HUDEP-2 (cell line): ENCODE measurements around the gene CHST11.

ENCODE experiments used
- DNase-seq, 76 experiments: peaks; one replicate each; lab custom pipeline; 2025; ENCODE audit not compliant: unreplicated experiment in 76 of 76; lab: John Stamatoyannopoulos, UW

CHST11 gene

GRCh38 chr12:104499668-104500332 lies 43.1 kb downstream of the CHST11 start:
- DNase-seq = no peak

DNA sequence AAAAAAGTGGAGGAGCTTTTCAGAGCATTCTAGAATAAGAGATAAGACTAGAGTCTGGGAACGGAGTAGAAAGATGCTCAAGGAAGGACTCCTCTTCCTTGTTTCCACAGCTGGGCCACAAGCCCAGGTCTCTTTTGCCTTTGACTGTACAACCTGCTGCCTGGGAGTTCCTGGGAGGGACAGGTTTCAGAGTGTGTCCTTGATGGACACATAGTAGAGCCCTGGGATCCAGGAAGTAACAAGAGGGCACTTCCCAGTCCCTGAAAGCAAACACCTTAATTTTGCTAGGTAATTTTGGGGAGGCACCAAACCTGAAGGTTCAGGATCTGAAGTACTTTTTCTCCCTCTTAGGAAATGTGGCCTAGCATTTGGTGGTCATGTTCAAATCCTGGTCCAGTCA lies 44.4 kb downstream of the CHST11 start:
- DNase-seq = no peak

GRCh38 chr12:104501660-104502059 lies 44.9 kb downstream of the CHST11 start:
- DNase-seq = peak in 10 of 76 experiments; percentile 8 to 51 (median 34)

DNA sequence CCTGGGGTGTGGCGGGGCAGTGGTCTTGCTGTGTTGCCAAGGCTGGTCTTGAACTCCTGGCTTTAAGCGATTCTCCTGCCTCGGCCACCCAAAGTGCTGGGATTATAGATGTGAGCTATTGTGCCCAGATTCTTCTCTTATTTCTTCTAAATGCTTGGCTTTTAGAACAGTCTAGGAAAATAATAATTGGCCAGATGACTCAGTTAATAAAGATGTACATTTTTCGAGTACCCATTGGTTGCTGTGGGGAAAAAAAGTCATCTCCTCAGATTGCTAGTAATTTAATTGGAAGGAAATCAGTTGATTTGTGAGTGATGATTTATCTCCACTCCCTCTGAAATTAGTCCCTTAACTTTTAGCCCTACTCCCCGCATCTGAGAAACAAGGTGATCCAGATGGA lies 45.5 kb downstream of the CHST11 start:
- no peak for DNase-seq

- DNase-seq = no peak
These were observed 45.9 kb downstream of the CHST11 start for GRCh38 chr12:104502638-104503037.

DNA sequence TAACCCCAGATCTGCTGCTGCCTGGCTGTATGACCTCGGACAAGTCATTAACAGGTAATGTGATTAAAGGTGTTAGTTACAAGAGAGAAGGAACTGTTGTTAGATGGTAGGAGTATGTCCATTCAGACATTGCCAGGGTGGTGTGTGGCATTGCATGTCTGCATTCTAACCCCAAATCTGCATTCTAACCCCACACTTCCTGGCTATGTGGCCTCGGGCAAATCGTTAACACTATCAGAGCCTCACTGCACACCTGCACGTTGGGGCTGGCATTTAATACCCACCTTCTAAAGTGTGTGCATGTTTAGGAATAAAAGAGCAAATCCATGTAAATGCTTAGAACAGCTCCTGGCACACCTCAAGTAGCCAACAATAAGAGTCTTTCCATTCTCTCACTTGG lies 46.4 kb downstream of the CHST11 start:
- no peak for DNase-seq

DNA sequence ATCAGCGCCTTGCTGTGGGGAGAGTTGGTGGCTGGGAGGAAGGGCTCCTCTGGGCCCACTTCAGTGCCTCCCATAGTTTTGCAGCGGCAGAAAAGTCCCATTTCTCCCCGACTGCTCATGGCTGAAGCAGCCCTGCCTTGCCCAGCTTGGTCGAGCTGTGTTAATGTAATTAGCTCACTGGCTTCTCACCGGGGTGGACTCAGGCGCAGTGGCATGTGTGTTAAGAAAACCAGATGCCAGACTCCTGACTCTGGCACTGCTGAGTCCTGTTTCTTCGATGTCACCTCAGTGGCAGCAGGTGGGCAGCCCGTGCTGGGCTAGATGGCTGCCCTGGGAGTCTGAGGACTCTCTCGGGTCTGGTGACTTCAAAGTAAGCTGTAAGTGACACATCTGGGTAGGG lies 47.4 kb downstream of the CHST11 start:
- no peak for DNase-seq

GRCh38 chr12:104505095-104505818 lies 48.5 kb downstream of the CHST11 start:
- no peak for DNase-seq

GRCh38 chr12:104506676-104507401 lies 50.1 kb downstream of the CHST11 start:
- no peak for DNase-seq

DNA sequence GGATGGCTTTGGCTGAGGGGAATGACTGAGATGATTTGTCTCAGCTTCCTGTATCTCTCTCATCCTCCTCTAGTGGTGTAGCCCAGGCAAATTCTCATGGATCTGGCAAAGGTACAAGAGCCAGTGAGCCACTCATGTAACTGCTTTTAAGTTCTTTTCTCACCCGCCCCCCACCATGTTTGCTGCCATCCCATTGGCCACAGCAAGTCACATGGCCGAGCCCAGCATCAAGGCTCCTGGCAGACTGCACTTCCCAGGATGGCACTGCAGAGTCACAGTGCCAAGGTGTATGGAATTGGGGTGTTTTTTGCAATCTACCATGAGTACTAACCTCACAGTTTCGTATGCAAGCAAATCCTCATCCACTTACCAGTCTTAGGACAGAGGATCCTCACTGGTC lies 50.9 kb downstream of the CHST11 start:
- no peak for DNase-seq

- no peak for DNase-seq
These were observed 52.2 kb downstream of the CHST11 start for GRCh38 chr12:104508752-104509446.

DNA sequence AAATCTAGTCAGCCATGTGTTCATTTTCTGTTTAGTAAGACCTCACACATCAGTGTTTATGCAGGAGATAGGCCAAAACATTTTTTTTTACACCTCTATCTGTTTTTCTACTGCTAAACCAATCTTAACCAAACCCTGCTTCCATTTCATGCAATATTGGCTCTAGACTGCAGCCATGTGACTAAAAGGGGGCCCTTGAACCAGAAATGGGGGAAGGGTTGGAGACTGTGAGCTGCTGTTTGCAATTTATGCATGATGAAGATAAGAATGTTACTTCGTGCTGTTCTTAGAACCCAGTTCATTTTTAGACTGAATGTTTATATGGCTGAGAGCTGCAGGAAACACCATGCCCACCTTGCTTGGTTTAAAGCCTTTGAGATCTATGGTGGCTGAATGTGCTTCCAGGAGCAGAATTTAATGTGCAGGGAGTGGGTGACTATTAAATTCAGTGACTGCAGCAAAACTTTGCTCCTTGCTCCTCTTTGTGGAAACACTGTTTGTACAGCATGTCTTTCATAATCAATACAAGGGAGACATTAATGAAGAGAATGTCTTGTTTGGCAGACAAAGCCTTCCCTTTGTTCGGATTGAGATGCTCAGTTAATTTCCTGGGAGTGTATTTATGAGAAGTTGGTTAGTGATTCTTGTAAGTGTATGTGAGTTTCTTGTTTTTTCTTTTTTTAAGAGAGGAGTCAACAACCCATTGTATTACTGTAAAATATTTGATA lies 53.6 kb downstream of the CHST11 start:
- DNase-seq = peak in 40 of 76 experiments; percentile 10 to 69 (median 36)

DNA sequence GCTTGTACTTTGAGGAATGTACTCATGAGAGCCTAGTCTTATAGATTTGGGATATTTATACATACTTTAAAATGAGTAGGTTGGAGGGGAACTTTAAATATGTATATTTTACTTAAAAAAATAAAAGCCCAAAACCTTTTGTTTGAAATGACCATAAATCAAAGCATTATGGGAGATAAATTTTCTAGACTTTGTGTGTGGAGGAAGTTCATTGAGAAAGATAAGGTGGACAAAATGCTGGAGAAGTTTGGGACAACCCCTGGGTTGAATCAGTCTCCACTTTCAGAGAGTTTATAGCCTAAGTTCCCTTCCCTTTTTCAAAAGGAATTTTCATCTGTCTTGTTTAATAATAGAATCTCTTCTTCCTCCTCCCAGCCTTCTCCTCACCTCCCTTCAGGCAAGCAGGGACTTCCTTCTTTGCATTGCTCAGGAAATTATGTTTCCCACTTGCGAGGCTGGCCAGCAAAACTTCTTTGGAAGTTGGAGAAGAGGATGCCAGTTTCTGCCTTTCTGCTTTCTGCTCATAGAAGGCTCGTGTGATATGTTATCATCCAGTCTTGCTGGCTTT lies 54.2 kb downstream of the CHST11 start:
- no peak for DNase-seq

DNA sequence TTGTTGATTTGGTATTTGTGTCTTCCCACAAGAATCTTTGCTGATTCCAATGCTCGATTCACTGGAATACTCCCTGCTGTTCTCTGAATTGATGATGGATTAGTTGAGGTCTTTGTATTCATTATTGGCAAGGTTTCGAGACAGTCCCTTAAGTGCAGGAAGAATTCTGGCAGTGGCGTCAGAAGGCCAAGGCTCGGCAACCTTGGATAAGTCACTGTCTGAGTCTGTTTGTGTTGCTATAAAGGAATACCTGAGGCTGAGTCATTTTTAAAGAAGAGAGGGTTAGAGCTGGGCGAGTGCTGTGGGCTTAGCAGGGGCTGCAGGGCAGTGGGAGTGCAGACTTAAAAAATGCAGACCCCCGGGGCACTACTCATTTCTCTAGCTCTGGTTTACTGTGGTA lies 56.9 kb downstream of the CHST11 start:
- no peak for DNase-seq

GRCh38 chr12:104514092-104514810 lies 57.5 kb downstream of the CHST11 start:
- peak in 1 of 76 experiments; percentile 7 for DNase-seq

- DNase-seq = peak in 9 of 76 experiments; percentile 9 to 52 (median 30)
These were observed 59.2 kb downstream of the CHST11 start for GRCh38 chr12:104515899-104516298.

DNA sequence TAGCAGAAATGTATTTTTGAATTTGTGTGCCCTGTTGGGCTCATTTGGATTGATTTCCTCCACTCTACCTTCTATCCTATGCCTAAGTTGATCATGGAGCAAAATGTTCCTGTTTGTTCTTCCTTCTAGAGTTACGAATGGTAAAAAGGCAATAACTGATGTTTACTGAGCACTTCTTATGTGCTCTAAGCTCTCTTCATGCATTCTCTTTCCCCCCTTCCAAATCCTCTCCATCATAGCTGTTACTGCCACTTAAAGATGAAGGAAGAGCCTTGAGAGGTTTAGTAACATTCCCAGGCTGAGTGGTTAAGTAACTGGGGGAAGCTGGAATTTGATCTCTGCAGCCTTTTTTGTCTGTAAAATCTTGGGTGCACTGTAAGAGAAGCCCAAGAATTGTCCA lies 60.1 kb downstream of the CHST11 start:
- DNase-seq = no peak

- DNase-seq = no peak
These were observed 61.1 kb downstream of the CHST11 start for GRCh38 chr12:104517880-104518279.

DNA sequence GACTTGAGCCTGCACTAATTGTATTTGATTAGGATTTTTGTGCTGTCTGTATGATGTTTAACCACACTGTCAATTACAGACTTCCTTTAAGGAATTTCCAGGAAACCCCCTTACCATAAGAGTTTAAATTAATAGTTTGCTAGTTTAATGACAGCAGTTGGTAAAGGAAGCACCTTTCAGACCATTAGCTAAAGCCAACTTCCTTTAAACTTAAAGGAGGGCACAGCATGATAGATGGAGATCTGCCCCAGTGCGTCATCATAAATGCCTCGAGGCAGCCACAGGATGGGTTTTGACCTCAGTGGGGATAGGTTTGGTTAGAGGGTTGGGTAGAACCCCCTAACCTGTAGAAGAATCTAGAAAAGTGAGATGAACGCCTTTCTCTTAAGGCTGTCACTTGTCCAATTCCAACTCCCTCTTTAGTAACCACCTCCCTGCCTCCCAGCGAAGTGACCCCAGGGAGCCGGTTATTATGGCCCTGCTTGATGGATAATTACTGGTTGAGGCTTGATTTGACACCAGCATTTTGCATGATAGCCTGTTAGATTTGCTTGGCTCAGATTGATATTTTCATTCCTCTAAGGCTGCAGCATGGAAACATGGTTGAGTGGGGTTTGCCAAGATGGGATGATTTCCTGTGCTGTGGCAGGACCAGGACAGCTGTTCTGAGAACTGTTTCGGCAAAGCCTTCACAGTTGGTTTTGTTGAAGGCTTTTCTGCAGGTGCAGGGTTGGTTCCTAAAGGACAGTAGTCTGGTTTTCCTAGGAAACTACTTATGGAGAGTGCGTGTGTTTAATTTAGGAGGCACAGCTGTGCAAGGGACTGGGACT lies 62.7 kb downstream of the CHST11 start:
- no peak for DNase-seq
